ENCODE data around the gene RARB.

The RARB gene

GRCh38 chr3:25471081-25471768 is 43.2 kb downstream of the RARB start:
- DNase-seq (ENCODE audit: low read depth in 2 of 3, low spot score in 2 of 3): no peak

- no peak for DNase-seq (ENCODE audit: low read depth in 2 of 3, low spot score in 2 of 3)
Observed at GRCh38 chr3:25472153-25472552, 44.1 kb downstream of the RARB start.

DNA sequence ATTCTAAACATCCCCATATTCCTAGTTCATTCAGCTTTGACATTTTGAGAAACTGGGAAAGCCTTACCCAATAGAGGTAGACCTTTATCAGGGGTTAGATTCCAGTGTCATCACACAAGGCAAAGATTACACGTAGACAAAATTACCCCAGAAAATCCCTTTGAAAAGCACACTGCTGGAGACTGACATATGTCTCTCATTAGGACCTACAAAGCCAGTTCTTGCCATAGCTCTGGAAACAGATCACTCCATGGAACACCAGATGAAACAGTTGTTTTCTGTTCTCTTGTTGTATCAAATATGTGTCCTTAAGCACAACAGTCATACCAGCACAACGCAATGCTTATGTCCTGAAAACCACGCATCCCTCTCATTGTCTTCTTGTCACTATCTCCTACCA is 44.7 kb downstream of the RARB start:
- DNase-seq (ENCODE audit: low read depth in 2 of 3, low spot score in 2 of 3): no peak

DNA sequence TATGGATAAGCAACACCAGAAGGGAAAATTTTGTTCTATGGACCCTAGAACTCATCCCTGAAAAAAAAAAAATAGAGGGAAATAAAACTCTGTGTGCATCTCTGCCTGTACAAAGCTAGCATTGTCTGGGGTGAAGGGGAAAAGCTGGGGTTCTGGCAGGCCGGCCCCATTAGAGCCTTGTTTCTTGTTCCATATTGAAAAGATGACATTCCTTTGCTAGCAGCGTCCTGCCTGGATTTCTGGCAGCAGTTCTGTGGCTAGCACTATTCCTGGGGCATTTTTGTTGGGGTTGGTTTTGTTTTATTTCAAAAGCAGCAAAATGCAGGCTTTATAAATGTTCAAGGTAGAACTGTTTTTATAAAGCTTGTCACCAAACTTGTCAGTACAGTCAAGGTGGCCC is 45.2 kb downstream of the RARB start:
- DNase-seq (ENCODE audit: low read depth in 2 of 3, low spot score in 2 of 3): no peak

- no peak for DNase-seq (ENCODE audit: low read depth in 2 of 3, low spot score in 2 of 3)
Observed at GRCh38 chr3:25474052-25474451, 46.0 kb downstream of the RARB start.

DNA sequence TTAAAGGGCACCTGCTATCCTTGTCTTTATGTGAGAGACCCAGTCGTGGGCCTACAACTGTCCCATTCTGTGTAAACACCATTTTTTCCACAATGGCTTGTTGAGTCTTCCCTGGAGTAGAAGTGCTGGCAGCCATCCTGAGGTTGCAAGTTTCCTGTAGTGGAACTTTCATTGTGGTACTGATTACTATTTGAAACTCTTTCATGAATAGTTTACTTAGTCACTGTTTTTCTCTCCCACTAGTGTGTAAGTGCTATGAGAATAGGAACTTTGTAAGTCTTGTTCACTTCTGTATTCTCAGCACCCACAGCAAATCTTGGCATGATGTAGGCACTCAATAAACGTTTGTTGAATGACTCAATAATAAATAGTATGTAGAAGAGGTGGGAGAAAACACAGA is 48.6 kb downstream of the RARB start:
- no peak for DNase-seq (ENCODE audit: low read depth in 2 of 3, low spot score in 2 of 3)

DNA sequence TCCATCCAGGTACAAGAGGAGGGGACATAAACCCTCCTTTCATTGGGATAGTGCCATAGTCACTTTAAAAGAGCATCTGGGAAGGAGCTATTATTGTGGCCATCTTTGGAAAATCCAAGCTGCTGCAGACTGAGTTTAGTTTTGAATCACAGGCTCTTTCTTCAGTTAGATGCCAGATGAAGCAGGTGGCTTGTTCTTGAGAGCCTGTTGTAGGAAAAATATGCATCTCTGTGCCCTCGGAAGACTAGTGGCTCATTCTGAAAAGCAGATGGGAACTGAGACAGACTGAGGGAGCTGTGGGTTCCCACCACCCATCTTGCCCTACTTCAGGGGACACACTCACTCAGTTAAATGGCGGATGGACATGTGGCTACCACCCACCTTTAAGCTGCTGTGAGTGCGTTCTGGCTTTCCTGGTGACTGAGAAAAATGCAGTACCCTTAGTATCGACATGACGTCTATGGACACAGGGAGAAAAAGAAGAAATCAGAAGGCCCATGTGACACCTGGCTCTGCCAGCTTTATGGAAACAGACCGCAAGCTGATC is 50.2 kb downstream of the RARB start:
- no peak for DNase-seq (ENCODE audit: low read depth in 2 of 3, low spot score in 2 of 3)

DNA sequence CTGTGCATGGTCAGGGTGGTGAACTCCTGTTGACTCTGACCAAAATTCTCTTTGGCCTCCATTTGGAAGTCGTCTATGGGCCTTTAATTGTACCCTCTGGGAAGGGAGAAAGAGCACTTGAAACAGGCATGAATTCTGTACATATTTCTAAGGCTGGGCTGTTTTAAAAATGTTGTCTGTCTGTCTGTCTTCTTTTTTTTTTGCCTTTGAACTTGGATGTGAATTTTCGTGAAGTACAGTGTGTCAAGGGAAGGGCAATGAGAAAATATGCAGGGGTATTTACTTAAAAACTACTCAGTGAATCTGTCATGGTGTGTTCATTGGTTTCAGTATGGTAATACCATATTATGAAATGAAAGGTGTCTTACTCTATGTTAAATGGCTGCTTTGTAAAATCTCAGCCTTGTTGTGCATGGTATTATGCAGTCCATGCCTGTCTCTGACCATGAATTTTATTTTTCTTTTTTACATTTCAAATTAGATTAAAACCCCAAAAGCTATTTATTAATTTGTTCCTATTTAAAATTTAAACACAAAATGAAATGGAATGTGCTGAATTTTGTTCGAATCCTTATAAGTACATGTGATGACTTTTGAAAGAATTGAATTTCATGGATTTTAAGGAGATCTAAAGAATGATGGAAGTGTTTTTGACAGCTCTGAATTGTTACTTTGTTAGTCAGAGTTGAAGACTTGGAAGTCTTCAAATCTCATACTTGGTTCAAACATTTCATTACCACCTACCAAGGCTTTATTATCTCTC is 51.1 kb downstream of the RARB start:
- DNase-seq (ENCODE audit: low read depth in 2 of 3, low spot score in 2 of 3): no peak

- DNase-seq (ENCODE audit: low read depth in 2 of 3, low spot score in 2 of 3): no peak
Observed at GRCh38 chr3:25479727-25480010, 51.6 kb downstream of the RARB start.

- DNase-seq (ENCODE audit: low read depth in 2 of 3, low spot score in 2 of 3): no peak
Observed at GRCh38 chr3:25480811-25481210, 52.7 kb downstream of the RARB start.

DNA sequence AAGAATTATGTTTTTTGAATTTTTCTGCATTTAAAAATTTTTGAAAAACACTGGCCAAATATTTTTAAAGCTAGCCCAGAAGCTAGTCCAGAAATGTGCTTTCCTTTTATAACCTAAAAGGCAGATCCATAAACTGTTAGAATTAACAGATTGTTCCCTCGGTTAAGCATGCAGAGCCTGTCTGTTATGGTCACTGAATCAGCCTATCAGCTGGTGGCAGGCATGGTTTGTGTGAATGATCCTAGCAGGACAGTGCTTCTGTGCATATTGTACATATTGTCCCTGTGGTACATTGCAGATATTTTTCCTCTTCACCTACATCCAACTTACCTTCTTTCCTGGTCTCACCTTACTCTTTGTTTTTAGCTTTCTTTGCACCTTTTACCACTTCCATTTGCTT is 53.3 kb downstream of the RARB start:
- DNase-seq (ENCODE audit: low read depth in 2 of 3, low spot score in 2 of 3): no peak

GRCh38 chr3:25483456-25483855 is 55.4 kb downstream of the RARB start:
- DNase-seq (ENCODE audit: low read depth in 2 of 3, low spot score in 2 of 3): no peak

- DNase-seq (ENCODE audit: low read depth in 2 of 3, low spot score in 2 of 3): no peak
Observed at GRCh38 chr3:25485673-25486072, 57.6 kb downstream of the RARB start.

- no peak for DNase-seq (ENCODE audit: low read depth in 2 of 3, low spot score in 2 of 3)
Observed at GRCh38 chr3:25486932-25487331, 58.9 kb downstream of the RARB start.

DNA sequence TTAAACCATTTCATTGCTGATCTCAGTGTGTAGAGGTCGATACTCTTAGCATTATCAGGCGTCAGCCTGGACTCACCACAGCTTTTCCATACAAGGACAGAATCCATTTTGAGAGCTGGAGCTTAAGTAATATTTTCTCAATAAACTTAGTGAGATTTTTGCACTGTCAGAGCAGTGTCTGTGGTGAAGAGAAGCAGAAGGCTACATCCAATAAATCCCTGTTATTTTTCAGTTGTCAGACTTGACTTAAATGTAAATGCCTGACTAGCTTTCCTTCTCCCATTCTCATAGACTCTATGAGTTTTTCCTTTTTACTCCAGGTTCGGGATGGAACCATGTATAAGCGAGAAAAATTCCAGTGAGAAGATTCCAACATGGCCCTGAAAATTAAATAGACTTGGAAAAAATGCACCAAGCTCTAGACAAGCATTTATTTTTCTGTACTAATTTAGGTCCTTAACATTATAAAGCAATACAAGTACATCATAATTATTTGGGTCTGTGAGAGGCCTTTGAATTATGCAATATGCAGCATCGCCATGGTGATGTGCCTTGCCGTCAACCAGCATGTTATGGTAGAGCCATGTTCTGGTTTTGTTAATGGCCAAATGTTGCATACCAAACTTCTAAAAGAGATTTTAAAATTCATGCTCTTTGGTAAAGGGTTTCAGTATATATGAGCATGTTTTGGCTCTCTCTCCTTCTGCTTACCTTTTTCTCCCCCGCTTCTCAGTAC is 62.0 kb downstream of the RARB start:
- no peak for DNase-seq (ENCODE audit: low read depth in 2 of 3, low spot score in 2 of 3)

- no peak for DNase-seq (ENCODE audit: low read depth in 2 of 3, low spot score in 2 of 3)
Observed at GRCh38 chr3:25493246-25493645, 65.2 kb downstream of the RARB start.

- no peak for DNase-seq (ENCODE audit: low read depth in 2 of 3, low spot score in 2 of 3)
Observed at GRCh38 chr3:25493786-25494185, 65.7 kb downstream of the RARB start.

DNA sequence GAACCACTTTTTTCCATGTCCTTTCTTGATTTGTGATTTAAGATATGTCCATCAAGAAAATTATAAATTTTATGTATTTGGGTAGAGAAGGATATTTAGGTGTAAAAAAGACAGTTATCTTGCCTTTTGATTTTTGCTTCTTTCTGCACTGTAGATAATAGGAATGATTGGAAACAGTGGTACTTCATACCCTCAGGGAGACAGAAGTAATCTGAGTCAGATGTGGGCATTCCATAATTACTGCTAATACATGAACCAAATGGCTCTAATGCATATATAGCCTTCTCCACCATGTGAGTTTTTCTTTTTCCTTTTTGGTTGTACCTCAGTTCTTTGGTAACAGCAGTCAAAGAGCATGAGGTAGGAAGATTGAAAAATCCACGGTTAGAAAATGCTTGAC is 67.2 kb downstream of the RARB start:
- DNase-seq (ENCODE audit: low read depth in 2 of 3, low spot score in 2 of 3): no peak

GRCh38 chr3:25495726-25496253 is 67.7 kb downstream of the RARB start:
- DNase-seq (ENCODE audit: low read depth in 2 of 3, low spot score in 2 of 3): no peak

- DNase-seq (ENCODE audit: low read depth in 2 of 3, low spot score in 2 of 3): no peak
Observed at GRCh38 chr3:25497096-25497495, 69.0 kb downstream of the RARB start.

- no peak for DNase-seq (ENCODE audit: low read depth in 2 of 3, low spot score in 2 of 3)
Observed at GRCh38 chr3:25500706-25501210, 72.7 kb downstream of the RARB start.

GRCh38 chr3:25502233-25502632 is 74.2 kb downstream of the RARB start:
- DNase-seq (ENCODE audit: low read depth in 2 of 3, low spot score in 2 of 3): no peak
